ENCODE measurements around the gene ANKRD33.

The ANKRD33 gene

DNA sequence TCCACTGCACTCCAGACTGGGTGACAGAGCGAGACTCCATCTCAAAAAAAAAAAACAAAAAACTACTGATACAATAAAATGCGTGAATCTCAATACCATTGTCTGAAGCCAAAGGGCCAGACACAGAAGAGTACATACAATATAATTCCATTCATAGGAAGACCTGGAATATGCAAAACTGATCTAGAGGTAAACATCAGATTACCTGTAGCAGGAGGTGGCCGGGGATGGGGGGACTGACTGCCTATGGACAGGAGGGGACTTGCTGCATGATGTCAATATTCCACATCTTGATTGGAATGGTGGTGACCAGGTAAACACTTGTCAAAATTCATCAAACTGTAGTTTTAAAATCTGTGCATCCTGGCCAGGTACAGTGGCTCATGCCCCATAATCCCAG lies 26.9 kb upstream of the ANKRD33 start:
- FAIRE-seq: no peak

DNA sequence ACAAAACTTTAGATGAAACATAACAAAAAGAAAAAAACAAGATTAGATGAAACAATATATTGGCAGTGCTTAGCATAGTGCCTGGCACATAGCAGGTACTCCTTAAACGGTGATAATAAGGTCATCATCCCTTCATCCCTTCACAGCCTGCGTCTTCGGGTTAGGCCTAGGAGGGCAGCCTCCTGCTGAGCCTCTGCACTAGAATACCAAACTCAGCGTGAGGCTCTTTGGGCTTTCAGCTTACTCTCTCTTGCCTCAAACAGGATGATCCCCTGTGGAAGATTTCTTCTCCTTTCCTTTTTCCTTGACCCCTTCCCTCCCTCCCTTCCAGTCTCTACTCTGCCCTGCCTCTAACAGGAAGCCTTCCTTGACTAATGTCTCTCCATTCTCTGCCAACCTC lies 25.0 kb upstream of the ANKRD33 start:
- FAIRE-seq: no peak

GRCh38 chr12:51863363-51863932 lies 24.5 kb upstream of the ANKRD33 start:
- no peak for FAIRE-seq

DNA sequence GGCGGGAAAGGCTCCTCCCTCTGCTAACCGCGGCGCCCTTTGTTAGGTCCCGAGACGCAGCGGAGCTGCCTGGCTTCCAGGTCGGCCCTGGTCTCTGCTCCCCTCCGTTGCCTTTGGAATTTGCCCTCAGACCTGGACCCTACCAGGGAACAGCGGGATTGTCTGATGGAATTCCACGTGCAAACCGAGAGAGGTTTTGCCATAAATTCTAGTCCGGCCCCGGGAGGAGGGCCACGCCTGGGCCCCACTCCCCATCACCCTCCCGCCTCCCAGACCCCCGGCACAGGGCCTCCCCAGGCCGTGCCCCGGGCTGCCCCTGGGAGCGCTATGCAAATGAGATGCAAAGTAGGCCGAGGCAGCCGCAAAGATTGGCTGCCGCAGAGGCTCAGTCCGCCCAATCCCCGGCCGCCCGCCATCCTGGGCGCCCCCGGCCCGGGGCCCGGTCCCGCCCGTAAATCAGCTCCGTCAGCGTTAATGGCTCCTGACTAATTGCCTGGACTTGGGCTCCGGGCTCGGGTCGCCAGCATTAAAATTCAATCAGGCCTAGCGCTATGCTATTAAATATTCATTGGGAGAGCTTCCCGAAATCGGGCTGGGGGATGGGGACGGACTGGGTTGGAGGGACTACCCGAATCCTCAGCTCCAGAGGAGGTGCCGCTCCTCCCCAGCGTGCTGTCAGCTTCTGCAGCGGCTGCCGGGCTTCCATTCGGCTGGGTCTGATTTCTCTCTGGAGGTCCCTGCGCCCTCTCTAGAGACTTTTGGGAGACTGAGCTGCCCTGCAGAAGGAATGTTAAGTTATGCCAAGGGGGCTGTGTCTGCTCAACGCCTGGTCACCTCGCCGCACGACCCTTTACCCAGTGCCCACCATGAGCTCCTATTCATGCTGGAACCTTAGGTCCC lies 23.7 kb upstream of the ANKRD33 start:
- no peak for FAIRE-seq

GRCh38 chr12:51864833-51865670 lies 22.9 kb upstream of the ANKRD33 start:
- no peak for FAIRE-seq

DNA sequence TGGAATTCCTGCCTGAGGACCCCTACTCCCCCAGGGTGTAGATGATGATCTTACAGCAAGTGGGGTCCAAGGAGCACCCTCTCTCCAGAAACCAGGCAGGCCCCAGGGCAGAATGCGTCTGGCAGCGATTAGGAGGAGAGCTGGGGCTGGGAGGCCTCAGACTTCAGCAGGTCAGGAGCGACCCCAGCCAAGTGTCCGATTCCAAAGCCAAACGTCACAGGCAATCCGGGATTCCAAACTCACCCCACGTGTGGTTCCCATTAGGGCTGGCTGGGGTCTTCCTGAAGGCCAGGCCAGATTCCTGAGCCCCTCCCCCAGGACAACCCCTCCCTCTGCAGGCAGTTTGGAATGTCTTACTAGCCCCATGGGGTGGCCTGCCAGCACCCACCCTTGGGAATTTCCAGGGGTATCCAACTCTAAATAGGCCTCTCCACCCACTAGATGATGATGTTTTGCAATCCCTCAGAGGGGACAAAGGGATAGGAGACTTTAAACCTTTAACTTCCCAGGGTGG lies 22.1 kb upstream of the ANKRD33 start:
- no peak for FAIRE-seq

- FAIRE-seq: no peak
Observed at GRCh38 chr12:51866324-51866723, 21.6 kb upstream of the ANKRD33 start.

DNA sequence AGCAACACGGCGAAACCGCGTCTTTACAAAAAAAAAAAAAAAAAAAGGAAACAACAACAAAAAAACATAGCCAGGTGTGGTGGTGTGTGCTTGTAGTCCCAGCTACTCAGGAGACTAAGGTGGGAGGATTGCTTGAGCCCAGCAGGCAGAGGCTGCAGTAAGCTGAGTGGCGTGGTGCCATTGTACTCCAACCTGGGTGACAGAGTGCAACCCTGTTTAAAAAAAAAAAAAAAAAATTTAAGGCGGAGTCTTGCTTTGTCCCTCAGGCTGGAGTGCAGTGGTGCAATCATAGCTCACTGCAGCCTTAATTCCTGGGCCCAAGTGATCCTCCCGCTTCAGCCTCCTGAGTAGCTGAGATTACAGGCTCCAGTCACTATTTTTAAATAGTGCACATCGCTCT lies 21.1 kb upstream of the ANKRD33 start:
- FAIRE-seq: no peak

DNA sequence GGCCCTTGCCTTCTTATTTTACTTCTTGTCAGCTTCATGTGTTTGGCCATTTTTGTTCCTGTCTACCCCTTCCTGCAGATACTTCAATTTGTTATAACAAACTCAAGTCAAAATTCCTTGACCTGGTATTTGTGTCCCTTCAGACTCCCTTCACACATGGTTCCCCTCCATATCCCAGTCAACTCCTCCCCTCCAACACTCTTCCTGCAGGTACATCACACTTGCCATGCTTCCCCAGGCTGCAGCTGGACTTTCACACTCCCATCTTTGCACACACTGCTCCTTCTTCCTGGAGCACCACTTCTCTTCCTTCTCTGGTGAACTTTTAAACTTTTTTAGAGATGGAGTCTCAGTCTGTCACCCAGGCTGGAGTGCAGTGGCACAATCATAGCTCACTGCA lies 20.5 kb upstream of the ANKRD33 start:
- FAIRE-seq: no peak

- FAIRE-seq: no peak
Observed at GRCh38 chr12:51867796-51868428, 20.0 kb upstream of the ANKRD33 start.

DNA sequence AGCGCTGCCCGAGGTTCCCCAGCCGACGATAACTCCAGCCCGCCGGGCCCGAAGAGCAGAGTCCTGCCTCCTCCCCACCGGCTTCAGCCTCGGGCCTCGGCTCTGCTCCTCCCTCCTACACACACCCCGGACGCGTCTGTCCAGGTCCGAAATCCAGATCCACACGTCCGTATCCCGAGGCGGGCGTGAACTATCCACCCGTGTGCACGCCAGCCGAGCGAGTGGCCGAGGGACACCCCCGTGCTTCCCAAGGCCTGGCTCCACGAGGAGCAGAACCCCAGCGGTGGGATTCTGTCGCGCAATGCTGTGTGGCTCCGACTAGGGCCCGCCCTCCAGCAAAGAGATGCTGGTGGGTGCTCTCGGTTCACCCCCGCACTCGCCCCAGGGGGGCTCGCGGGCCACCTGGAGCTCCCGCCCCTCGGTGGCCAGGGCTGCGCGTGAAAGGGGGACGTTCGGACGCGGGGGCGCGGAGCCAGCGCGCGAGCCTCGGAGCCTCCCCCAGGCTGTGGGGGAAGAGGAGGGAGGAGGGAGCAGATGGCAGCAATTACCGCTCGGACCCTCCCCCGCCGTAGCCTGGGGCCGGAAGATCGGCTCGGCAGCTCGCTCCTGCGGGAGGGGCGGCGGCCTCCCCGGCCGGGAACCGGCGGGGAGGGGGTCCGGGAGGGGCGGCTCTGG lies 18.9 kb upstream of the ANKRD33 start:
- no peak for FAIRE-seq

GRCh38 chr12:51869496-51869865 lies 18.4 kb upstream of the ANKRD33 start:
- no peak for FAIRE-seq

DNA sequence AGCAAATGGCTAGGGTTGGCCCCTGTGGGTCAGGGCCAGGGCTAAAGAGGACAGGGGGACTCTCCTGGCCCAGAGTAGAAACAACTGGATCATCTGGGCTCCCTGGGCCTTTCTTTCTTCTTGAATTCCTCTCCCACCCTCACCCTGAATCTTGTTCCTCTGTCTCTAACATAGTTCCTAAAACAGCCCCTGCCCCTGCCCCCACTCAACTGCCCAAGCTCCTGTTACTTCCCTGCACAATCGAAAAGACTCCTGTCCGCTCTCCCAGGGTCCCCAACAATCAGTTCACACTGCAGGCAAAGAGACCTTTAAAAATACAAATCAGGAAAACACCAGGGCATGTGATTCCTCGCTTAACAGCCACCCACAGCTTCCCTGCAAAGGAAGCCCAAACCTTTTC lies 18.0 kb upstream of the ANKRD33 start:
- FAIRE-seq: no peak

GRCh38 chr12:51870504-51870903 lies 17.4 kb upstream of the ANKRD33 start:
- no peak for FAIRE-seq

DNA sequence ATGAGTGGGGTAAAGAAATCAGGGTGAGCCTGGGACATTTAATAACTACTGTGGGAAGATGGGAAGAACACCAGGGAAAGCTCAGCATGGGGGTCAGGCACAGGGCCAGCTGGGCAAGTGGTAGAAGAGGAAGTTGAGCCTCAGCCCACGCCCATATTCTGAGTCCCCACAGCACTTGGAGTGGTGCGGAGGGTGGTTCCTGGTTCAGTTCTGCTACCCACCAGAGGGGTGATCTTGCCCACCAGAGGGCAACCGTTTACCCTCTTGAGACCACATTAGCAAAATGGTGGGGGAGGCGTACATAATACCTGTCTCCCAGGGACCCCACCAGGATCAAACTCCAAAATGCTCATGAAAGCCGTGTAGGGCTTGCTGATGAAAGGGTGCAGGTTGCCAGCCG lies 16.8 kb upstream of the ANKRD33 start:
- FAIRE-seq: no peak

DNA sequence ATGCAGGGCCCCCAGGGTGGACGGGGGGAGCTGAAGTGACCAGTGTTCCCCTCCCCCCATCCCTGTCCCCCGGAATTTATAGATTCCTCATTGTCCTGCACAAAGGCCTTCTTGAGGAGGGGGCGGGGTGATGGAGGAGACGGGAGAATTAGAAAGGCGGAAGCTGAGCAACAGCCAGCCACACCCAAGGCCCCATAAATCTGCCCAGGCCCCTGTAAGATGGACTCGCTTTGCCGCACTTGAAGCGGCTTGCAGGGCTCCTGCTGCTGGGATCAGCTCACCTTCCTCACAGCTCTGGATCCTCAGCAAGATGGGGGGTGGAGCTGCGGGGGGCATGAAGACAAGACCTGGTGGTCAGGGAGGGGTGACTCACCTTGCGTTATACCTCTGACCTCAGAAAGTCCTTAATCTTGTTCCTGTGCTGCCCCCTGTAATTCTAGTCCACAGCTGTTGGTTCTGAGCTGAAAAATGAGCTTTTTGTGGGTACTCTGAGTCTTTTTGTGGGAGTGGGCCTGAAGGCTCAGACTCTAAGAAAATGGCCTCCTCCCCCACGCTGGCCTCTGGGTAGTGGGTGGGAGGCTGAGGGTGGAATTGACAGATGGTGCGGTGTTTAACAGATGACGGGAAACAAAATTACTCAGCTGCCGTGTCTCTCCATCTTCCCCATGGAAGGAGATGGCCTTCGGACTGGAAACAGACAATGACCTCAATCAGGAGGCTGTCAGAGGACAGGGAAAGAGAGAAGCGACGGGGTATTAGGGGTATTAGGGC lies 15.8 kb upstream of the ANKRD33 start:
- no peak for FAIRE-seq

DNA sequence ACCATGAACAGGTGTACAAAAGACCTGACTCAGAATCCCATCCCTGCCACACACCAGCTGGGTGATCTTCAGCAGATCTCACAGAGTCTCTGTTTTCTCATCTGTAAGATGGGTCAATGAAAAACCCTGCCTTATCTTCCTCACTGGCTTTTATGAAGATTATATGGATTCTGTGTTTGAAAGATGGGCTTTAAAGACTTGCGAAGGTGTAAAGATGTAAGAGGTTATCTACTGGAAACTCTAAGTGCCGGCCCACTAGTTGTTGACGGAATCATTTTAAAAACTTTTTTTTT lies 15.3 kb upstream of the ANKRD33 start:
- FAIRE-seq: no peak

DNA sequence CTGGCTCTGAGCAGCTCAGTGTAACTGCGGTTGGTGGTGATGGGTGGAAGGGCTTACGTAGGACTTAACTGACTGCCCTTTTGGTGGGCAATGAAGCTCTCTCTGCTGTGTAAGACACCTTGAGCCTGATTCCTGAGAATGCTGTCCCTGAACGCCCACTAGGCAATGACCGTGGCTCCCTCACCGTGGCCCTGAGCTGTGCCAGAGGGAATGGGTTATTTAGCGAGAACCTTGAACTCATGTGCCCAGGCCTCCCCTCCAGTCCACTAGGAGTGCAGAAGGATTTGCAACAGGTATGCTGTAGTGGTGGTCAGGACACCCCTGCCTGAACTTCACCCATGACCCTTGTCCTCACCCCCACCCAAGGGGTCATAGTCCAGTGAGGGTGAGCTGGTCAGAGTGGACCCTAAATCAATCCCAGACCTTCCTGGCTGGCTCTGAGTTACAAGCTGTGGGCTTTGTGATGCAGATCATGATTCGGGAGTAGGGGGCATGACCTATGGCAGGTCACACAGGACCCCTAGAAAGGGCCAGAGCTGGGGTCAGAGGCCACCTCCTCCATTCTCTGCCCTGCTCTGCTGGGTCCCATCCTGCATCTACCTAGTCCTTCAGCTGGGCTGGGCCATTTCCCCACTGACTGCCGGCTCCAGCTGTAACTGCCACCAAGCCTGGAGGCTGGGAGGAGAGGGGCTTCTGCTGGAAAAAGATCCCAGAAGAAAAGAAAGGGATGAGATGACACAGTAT lies 14.5 kb upstream of the ANKRD33 start:
- FAIRE-seq: no peak

DNA sequence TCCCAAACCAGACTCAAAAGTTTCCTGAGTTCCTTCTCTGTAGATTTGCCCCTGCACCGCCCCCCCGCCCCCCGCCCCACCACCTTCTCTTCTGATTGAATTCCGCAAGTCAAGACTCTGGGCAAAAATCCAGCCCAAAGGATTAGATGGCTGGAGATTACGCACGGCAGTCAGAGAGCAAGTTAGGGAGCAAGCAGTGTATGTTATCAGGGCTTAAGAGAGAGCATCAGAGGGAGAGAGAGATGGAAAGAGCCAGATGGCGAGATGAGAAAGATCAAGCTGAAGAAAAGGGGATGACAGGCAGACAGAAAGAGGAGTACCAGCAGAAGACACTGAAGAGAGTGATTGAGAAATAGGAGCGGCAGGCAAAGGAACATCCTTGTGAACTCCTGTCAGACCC lies 13.9 kb upstream of the ANKRD33 start:
- FAIRE-seq: no peak

- FAIRE-seq: no peak
Observed at GRCh38 chr12:51874486-51874885, 13.4 kb upstream of the ANKRD33 start.

GRCh38 chr12:51879102-51879501 lies 8.8 kb upstream of the ANKRD33 start:
- no peak for FAIRE-seq
